Smooth muscle cell of the brain vasculature (primary cell): ENCODE results near the gene DHTKD1.

Source experiments
- DNase-seq: peaks from one replicate; pipeline ENCODE4 v3.0.0-alpha.2; 2012; ENCODE audit warnings: low read depth, low spot score

DHTKD1 gene

GRCh38 chr10:12068449-12069269, at the start of gene DHTKD1:
TSS of gene DHTKD1 (plus strand) at chr10:12068954. CDS start at chr10:12069034, 80 bp downstream.
- peak; percentile 96 for DNase-seq

GRCh38 chr10:12019283-12019971, 49.3 kb upstream of the DHTKD1 start:
- no peak for DNase-seq

GRCh38 chr10:12020574-12020973, 48.2 kb upstream of the DHTKD1 start:
- no peak for DNase-seq

- DNase-seq, result no peak
These were observed 46.0 kb upstream of the DHTKD1 start for GRCh38 chr10:12022580-12023257.

GRCh38 chr10:12025591-12025990, 43.2 kb upstream of the DHTKD1 start:
- no peak for DNase-seq

GRCh38 chr10:12027539-12027938, 41.2 kb upstream of the DHTKD1 start:
- no peak for DNase-seq

GRCh38 chr10:12031404-12031803, 37.4 kb upstream of the DHTKD1 start:
- DNase-seq, result no peak

- no peak for DNase-seq
These were observed 32.6 kb upstream of the DHTKD1 start for GRCh38 chr10:12036073-12036655.

GRCh38 chr10:12041766-12042408, 26.9 kb upstream of the DHTKD1 start:
- DNase-seq, result no peak

GRCh38 chr10:12042409-12042796, 26.4 kb upstream of the DHTKD1 start:
- no peak for DNase-seq

- DNase-seq, result peak; percentile 95
These were observed 25.7 kb upstream of the DHTKD1 start, which contains the start of gene UPF2 for GRCh38 chr10:12042797-12043651. TSS of gene UPF2 (minus strand) at chr10:12042809. CDS start at chr10:12035423, 7,386 bp downstream.

- no peak for DNase-seq
These were observed 23.2 kb upstream of the DHTKD1 start for GRCh38 chr10:12045596-12045995.

GRCh38 chr10:12048547-12048946, 20.2 kb upstream of the DHTKD1 start:
- DNase-seq, result no peak

- no peak for DNase-seq
These were observed 18.2 kb upstream of the DHTKD1 start for GRCh38 chr10:12050528-12050927.

- DNase-seq, result no peak
These were observed 17.5 kb upstream of the DHTKD1 start for GRCh38 chr10:12051241-12051640.

- no peak for DNase-seq
These were observed 13.0 kb upstream of the DHTKD1 start for GRCh38 chr10:12055732-12056131.

- no peak for DNase-seq
These were observed 12.0 kb upstream of the DHTKD1 start for GRCh38 chr10:12056748-12057147.

GRCh38 chr10:12061124-12061523, 7.6 kb upstream of the DHTKD1 start:
- no peak for DNase-seq

- DNase-seq, result no peak
These were observed 5.8 kb upstream of the DHTKD1 start for GRCh38 chr10:12062754-12063482.

- DNase-seq, result no peak
These were observed 5.3 kb upstream of the DHTKD1 start for GRCh38 chr10:12063483-12063818.
